Liver (tissue), 9 donors: ENCODE data around the gene B4GALT5. TPM values are rescaled to one million over a fixed set of nuclear protein-coding genes. Genes with fewer than 3 reads are reported as not detected.
"Not testable (repeated sequence)": the region's sequence is repeated elsewhere in the genome, so short reads cannot be mapped to it uniquely, and the experiment has no call there.

Source experiments
- DNase-seq: peaks from one replicate; pipeline ENCODE4 v3.0.0-alpha.2; 2017; ENCODE audit warnings: low spot score
- H3K27ac ChIP-seq, 2 donors: one replicate each; pipeline ENCODE4 v1.7.0; 2013; ENCODE audit warnings: inconsistent platforms in 2 of 2, low read length in 2 of 2, control low read depth in 1 of 2, low read depth in 1 of 2, mild to moderate bottlenecking in 1 of 2
- H3K27me3 ChIP-seq, 4 donors: one replicate each; pipeline versions ENCODE4 v1.6.1 to v1.7.0; 2013; ENCODE audit warnings: low read length in 3 of 4, inconsistent platforms in 1 of 4, mild to moderate bottlenecking in 1 of 4, moderate library complexity in 1 of 4; ENCODE audit not compliant: control insufficient read depth in 4 of 4, insufficient read depth in 4 of 4
- H3K36me3 ChIP-seq, 4 donors: one replicate each; pipeline versions ENCODE4 v1.6.1 to v1.7.0; 2013; ENCODE audit warnings: low read length in 3 of 4, mild to moderate bottlenecking in 3 of 4, low read depth in 1 of 4, moderate library complexity in 1 of 4; ENCODE audit not compliant: control insufficient read depth in 4 of 4, insufficient read depth in 3 of 4
- H3K4me1 ChIP-seq, 4 donors: one replicate each; pipeline versions ENCODE4 v1.6.1 to v1.7.0; 2013; ENCODE audit warnings: low read length in 3 of 4, mild to moderate bottlenecking in 3 of 4, moderate library complexity in 1 of 4; ENCODE audit not compliant: control insufficient read depth in 4 of 4, insufficient read depth in 4 of 4
- H3K4me3 ChIP-seq, 3 donors: one replicate each; pipeline versions ENCODE4 v1.6.1 to v1.7.0; 2013; ENCODE audit warnings: low read length in 3 of 3, control low read depth in 1 of 3, low read depth in 1 of 3, mild to moderate bottlenecking in 1 of 3
- H3K9ac ChIP-seq, 2 donors: one replicate each; pipeline ENCODE4 v1.7.0; 2013; ENCODE audit warnings: low read length in 2 of 2, mild to moderate bottlenecking in 2 of 2, moderate library complexity in 2 of 2, control low read depth in 1 of 2, low read depth in 1 of 2
- H3K9me3 ChIP-seq, 4 donors: one replicate each; pipeline versions ENCODE4 v1.6.1 to v1.7.0; 2013; ENCODE audit warnings: low read length in 3 of 4; ENCODE audit not compliant: control insufficient read depth in 4 of 4
- ATF3 ChIP-seq: IDR thresholded peaks from 2 replicates; pipeline ENCODE4 v1.6.1; 2016; ENCODE audit warnings: antibody characterized with exemption
- CTCF ChIP-seq: fragments of 150-350 bp; IDR thresholded peaks from 2 replicates; pipeline ENCODE4 v1.5.1; 2017; ENCODE audit warnings: improper control_type of control experiment, low read depth, low read length; ENCODE audit not compliant: missing input control
- EGR1 ChIP-seq, 2 donors: IDR thresholded peaks; 2 replicates each; pipeline ENCODE4 v1.6.1; 2016 to 2018; ENCODE audit warnings: antibody characterized with exemption in 2 of 2, low read depth in 2 of 2
- FOXA1 ChIP-seq: IDR thresholded peaks from 2 replicates; pipeline ENCODE4 v1.6.1; 2016; ENCODE audit warnings: antibody characterized with exemption
- FOXA2 ChIP-seq: IDR thresholded peaks from 2 replicates; pipeline ENCODE4 v1.6.1; 2016; ENCODE audit warnings: antibody characterized with exemption
- GABPA ChIP-seq, 2 donors: IDR thresholded peaks in 1 of 2; conservative IDR thresholded peaks in 1 of 2; 2 replicates each; pipeline ENCODE4 v1.6.1; 2016; ENCODE audit warnings: antibody characterized with exemption in 2 of 2, mild to moderate bottlenecking in 1 of 2, moderate library complexity in 1 of 2
- HNF4A ChIP-seq, 2 donors: conservative IDR thresholded peaks; 2 replicates each; pipeline ENCODE4 v1.6.1; 2016; ENCODE audit warnings: antibody characterized with exemption in 2 of 2, mild to moderate bottlenecking in 2 of 2
- HNF4G ChIP-seq: IDR thresholded peaks from 2 replicates; pipeline ENCODE4 v1.6.1; 2016; ENCODE audit warnings: antibody characterized with exemption
- JUND ChIP-seq, 2 donors: IDR thresholded peaks; 2 replicates each; pipeline ENCODE4 v1.6.1; 2016; ENCODE audit warnings: antibody characterized with exemption in 2 of 2
- MAX ChIP-seq: IDR thresholded peaks from 2 replicates; pipeline ENCODE4 v1.6.1; 2016; ENCODE audit warnings: antibody characterized with exemption
- NR2F2 ChIP-seq: IDR thresholded peaks from 2 replicates; pipeline ENCODE4 v1.6.1; 2016; ENCODE audit warnings: antibody characterized with exemption
- RAD21 ChIP-seq, 2 donors: IDR thresholded peaks; 2 replicates each; pipeline ENCODE4 v1.6.1; 2016; ENCODE audit warnings: antibody characterized with exemption in 2 of 2, mild to moderate bottlenecking in 2 of 2
- REST ChIP-seq: IDR thresholded peaks from 2 replicates; pipeline ENCODE4 v1.6.1; 2016; ENCODE audit warnings: antibody characterized with exemption, mild to moderate bottlenecking
- RXRA ChIP-seq, 2 donors: IDR thresholded peaks; 2 replicates each; pipeline ENCODE4 v1.6.1; 2017 to 2018; ENCODE audit warnings: antibody characterized with exemption in 2 of 2, mild to moderate bottlenecking in 1 of 2
- SP1 ChIP-seq: IDR thresholded peaks from 2 replicates; pipeline ENCODE4 v1.6.1; 2018; ENCODE audit warnings: antibody characterized with exemption, mild to moderate bottlenecking
- TAF1 ChIP-seq: conservative IDR thresholded peaks from 2 replicates; pipeline ENCODE4 v1.6.1; 2016; ENCODE audit warnings: antibody characterized with exemption, mild to moderate bottlenecking
- YY1 ChIP-seq: IDR thresholded peaks from 2 replicates; pipeline ENCODE4 v1.6.1; 2016; ENCODE audit warnings: antibody characterized with exemption, mild to moderate bottlenecking
- ZBTB33 ChIP-seq: IDR thresholded peaks from 2 replicates; pipeline ENCODE4 v1.6.1; 2016; ENCODE audit warnings: antibody characterized with exemption
- WGBS: extraction: QIAGEN DNeasy Blood & Tissue Kit; methylation state at CpG from one replicate; pipeline ENCODE4 v1.1.7; 2013; 5-methylcytosine and 5-hydroxymethylcytosine counted together
- polyA plus RNA-seq, 2 donors: library from polyadenylated mRNA; stranded (reverse) in 1 of 2; unstranded in 1 of 2; fragments of 200-250 nt in 1 of 2; fragments of >200 nt in 1 of 2; fragmentation: Nextera tagmentation in 1 of 2; extraction: Ambion mirVana in 1 of 2; gene quantifications; one replicate each; pipeline versions ENCODE4 v1.2.1 to v1.2.3, GENCODE V29; 2013 to 2015
- total RNA-seq, 2 donors: library from RNA; depleted of rRNA; stranded (reverse); fragments of >200 nt; gene quantifications; one replicate each; pipeline ENCODE4 v1.2.3, GENCODE V29; 2014
- donor health status: healthy.
- donor health status: healthy.
- donor health status: healthy.
- donor health status: healthy.
- donor health status: healthy.

The B4GALT5 gene
- total and polyA plus RNA-seq, 4 donors: 2.0 to 28.2 (median 14.4) TPM

- TF ChIP-seq REST (no peak), SP1 (no peak)
Observed at GRCh38 chr20:49707118-49707517, 6.6 kb downstream of the B4GALT5 start (continued).

- TF ChIP-seq YY1 (no peak), ZBTB33 (no peak), RXRA (IDR thresholded peaks at IDR 0.05) (no peak), HNF4G (no peak), JUND (IDR thresholded peaks at IDR 0.05) (no peak), ATF3 (no peak), MAX (no peak), TAF1 (no peak), FOXA1 (no peak), RAD21 (IDR thresholded peaks at IDR 0.05) (no peak), NR2F2 (no peak), FOXA2 (no peak), EGR1 (IDR thresholded peaks at IDR 0.05; ENCODE audit: low read depth in 2 of 2) (no peak), SP1 (no peak), REST (no peak), HNF4A (conservative IDR thresholded peaks at IDR 0.05) (no peak), GABPA (IDR thresholded peaks at IDR 0.05 in 1 of 2, conservative IDR thresholded peaks at IDR 0.05 in 1 of 2) (no peak), CTCF (no peak)
- Histone ChIP-seq H3K4me1 (peaks cover 15 to 40% (median 36%) of the 10 kb centered on the region in 4 donors), H3K27ac (peak overlapping the region in 1 of 2 donors; percentile 16), H3K36me3 (no peaks in the 10 kb centered on the region), H3K27me3 (no peaks in the 10 kb centered on the region), H3K4me3 (no peak overlapping the region), H3K9me3 (no peaks in the 10 kb centered on the region), H3K9ac (no peak overlapping the region)
- 59% methylated on average over 5 of the region's 5 CpGs for WGBS
- DNase-seq: no peak
Observed at GRCh38 chr20:49706630-49707091, 7.0 kb downstream of the B4GALT5 start.

GRCh38 chr20:49705893-49706292, 7.8 kb downstream of the B4GALT5 start:
- not testable (repeated sequence) for H3K27ac ChIP-seq, H3K36me3 ChIP-seq, H3K9me3 ChIP-seq, H3K27me3 ChIP-seq, H3K9ac ChIP-seq, DNase-seq, H3K4me3 ChIP-seq
- WGBS: 89% methylated on average over 5 of the region's 5 CpGs
- H3K4me1 ChIP-seq: peaks cover 15 to 36% (median 30%) of the 10 kb centered on the region in 4 donors
